ENCODE data around the gene WWP2.
"Not testable (repeated sequence)": the region's sequence is repeated elsewhere in the genome, so short reads cannot be mapped to it uniquely, and the experiment has no call there.

Gene WWP2

DNA sequence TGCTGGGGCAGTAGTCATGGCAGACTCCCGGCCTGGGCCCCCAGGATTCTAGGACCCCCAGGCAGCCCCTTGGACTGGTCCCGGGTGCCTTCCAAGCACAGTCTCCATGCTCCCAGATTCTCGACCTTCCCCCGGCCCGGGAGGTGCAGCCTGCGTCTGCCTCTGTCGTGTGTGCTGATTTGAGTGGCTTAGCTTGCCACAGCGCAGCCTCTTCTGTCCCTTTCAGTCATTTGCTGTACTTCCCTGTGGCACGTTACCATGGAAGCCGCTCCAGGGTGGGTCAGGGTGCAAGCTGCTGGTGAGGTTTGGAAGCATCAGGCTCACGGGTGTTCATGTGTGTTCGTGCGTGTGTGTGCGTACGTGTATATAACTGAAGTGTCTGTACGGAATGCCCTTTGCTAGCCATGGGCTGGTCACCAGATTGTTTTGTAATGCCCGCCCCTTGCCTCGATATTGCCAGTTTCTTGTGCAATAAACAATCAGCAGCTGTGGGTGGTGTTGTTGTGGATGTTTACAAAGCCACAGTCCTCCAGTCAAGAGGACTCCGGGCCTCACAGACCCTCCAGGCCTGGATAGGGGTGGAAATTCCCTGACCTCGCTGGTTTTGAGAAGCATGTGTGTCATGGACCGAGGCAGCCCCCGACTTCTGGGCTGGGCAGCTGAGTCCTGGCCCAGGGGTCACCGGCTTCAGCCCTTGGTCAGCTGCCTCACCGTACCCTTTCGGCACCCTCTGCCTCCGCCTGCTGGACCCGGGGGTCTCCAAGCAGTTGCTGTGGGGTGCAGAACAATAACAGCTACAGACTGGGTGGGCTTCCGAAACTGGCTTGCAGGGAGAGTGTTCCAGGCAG is 179.3 kb downstream of the WWP2 start:
- DNase-seq (ENCODE audit: low read depth in 4 of 4, low spot score in 1 of 4): no peak

- no peak for DNase-seq (ENCODE audit: low read depth in 4 of 4, low spot score in 1 of 4)
These were observed 180.0 kb downstream of the WWP2 start for GRCh38 chr16:69942099-69942491.

DNA sequence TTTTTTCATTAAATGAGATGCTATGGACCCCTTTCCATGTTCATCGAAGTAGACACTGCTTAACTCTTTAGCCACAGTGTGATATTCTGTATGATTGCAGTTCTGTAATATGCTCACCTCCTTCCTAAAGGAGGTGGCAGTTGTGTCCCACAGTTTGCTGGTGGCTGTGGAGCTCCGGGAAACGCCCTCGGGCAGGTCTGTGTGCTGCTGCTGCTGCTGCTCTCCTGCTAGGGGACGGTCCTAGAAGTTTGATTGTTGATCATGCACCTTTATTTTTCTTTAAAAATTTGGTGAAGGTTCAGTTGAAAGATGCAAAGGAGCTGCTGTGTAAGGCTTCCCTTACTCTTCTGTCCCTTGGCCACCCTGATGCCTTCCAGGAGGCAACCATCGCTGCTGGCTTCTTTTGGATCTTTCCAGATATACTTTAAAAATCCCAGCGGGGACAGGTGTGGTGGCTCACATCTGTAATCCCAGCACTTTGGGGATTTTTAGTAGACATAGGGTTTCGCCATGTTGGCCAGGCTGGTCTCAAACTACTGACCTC is 180.6 kb downstream of the WWP2 start:
- no peak for DNase-seq (ENCODE audit: low read depth in 4 of 4, low spot score in 1 of 4)

DNA sequence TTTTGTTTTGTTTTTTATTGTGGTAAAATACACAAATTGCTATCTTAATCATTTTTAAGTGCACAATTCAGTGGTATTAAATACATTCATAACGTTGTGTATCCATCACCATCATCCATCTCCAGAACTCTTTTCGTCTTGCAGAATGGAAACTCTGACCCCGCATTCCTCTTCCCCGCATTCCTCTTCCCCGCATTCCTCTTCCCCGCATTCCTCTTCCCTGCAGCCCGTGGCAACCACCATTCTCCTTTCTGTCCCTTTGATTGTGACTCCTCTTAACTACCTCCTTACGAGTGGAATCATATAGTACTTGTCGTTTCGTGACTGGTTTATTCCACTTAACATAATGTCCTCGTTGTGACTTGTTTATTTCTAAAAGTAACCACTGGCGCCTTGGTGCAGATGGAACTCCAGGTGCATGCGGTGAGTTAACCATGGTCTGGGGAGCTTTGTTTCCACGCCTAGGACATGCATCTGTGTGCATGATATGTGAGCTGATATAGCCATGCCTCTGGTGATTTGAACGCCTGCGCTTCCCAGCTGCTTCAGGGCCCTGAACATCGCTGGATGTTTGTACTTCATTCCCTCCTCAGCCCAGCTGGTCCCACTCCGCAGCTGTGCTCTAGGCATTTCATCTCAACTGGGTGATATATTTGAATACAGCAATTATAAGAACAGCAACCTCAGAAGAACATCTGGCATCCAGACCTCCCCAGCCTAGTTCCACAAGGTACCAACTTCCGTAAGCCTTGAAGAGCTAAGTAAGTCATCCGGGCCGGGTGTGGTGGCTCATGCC is 181.3 kb downstream of the WWP2 start:
- not testable (repeated sequence) for DNase-seq (ENCODE audit: low read depth in 4 of 4, low spot score in 1 of 4)

- DNase-seq (ENCODE audit: low read depth in 4 of 4, low spot score in 1 of 4): not testable (repeated sequence)
These were observed 188.3 kb downstream of the WWP2 start for GRCh38 chr16:69950411-69950810.

GRCh38 chr16:69951017-69951671 is 189.0 kb downstream of the WWP2 start, which contains the start of gene CLEC18A:
CLEC18A (plus strand) TSS chr16:69951334; CDS start chr16:69951367, 33 bp downstream.
- DNase-seq (ENCODE audit: low read depth in 4 of 4, low spot score in 1 of 4): not testable (repeated sequence)

GRCh38 chr16:69951672-69952031 is 189.5 kb downstream of the WWP2 start:
- not testable (repeated sequence) for DNase-seq (ENCODE audit: low read depth in 4 of 4, low spot score in 1 of 4)

- not testable (repeated sequence) for DNase-seq (ENCODE audit: low read depth in 4 of 4, low spot score in 1 of 4)
These were observed 190.0 kb downstream of the WWP2 start for GRCh38 chr16:69952116-69952515.

DNA sequence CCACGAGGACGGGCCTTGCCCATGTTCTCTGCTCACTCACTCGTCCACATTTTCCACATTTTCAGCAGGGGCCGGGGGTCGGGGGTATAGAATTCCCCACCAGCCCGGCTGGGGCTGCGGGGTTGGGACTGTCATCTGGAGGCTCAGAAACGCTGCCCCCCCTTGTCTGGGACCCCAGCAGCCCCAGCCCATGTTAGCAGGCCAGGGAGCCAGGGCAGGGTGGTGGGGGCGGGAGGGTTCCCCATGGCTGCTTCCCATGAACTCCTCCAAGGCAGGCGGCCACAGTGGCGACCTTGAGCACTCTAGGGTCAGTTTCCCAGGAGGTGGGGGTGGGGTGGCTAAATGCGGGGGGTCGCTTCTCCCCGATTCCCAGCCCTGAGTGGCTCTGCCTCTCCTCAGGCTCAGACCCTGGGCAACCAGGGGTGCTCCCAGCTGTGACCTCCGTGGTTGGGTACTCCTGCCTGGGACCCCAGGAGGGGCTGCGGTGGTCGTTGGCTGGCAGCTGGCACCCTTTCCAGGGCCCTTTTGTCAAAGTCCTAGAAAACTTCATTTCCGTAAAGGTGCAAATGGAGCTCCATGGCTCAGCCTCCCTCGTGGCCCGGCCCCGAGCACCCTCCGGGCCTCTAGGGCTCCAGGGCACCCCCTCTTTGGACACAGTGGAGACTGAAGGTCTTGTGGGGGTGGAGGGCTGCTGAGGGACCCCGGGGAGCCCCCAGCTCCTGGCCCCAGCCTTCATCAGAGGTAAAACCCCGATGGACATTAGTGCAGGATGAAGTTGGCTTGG is 190.6 kb downstream of the WWP2 start:
- DNase-seq (ENCODE audit: low read depth in 4 of 4, low spot score in 1 of 4): not testable (repeated sequence)

GRCh38 chr16:69954241-69954640 is 192.1 kb downstream of the WWP2 start:
- not testable (repeated sequence) for DNase-seq (ENCODE audit: low read depth in 4 of 4, low spot score in 1 of 4)

- DNase-seq (ENCODE audit: low read depth in 4 of 4, low spot score in 1 of 4): not testable (repeated sequence)
These were observed 201.2 kb downstream of the WWP2 start for GRCh38 chr16:69963312-69963711.

DNA sequence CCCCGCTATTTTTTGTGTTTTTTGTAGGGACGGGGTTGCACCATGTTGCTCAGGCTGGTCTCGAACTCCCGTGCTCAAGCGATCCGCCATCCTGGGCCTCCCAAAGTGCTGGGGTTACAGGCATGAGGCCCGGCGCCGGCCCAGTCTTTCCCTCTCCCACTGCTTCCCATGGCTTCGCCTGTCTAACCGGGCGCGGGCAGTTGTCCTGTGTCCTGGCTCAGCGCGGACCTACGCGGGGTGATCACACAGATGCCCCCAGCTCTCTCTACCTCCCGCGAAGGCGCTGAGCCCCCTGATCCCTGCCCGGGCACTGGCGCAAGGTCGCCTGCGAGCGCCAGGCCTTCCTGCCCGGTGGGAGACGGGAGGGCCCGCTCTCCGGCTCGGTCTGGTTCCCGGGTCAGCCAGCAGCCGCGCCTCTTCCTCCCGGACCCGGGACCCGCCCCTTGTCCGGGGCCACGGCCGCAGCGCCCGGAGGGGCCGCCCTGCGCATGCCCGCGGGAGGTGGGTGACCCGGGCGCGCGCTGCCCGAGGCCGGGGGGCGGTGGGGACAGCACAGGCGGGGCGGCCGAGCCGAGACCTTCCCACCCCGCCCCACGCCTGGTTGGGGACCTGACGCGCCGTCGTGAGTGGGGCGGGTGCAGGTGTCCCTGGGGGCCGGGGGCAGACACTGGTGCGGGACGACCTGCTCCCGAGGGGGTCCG is 203.0 kb downstream of the WWP2 start:
- not testable (repeated sequence) for DNase-seq (ENCODE audit: low read depth in 4 of 4, low spot score in 1 of 4)

DNA sequence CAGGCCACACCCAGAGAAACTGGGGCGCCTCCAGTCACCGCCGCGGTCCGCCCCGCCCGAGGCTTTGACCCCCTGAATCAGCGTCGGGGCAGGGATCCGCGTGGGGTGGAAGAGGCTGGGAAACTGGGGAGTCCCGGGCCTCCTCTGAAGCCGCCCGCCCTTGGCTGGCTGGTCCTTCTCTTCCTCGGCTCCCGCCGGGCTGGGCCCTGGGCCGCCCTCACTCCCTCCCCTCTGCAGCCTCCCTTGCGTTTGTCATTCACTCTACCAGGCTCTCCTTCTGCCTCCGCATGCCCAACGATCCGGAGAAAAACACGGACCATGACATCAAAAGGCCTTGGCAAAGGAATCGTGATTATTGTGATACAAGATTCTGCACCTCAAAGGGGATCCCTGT is 203.5 kb downstream of the WWP2 start:
- DNase-seq (ENCODE audit: low read depth in 4 of 4, low spot score in 1 of 4): not testable (repeated sequence)

GRCh38 chr16:69967688-69968087 is 205.6 kb downstream of the WWP2 start:
- not testable (repeated sequence) for DNase-seq (ENCODE audit: low read depth in 4 of 4, low spot score in 1 of 4)

GRCh38 chr16:69968125-69968524 is 206.0 kb downstream of the WWP2 start:
- DNase-seq (ENCODE audit: low read depth in 4 of 4, low spot score in 1 of 4): not testable (repeated sequence)

DNA sequence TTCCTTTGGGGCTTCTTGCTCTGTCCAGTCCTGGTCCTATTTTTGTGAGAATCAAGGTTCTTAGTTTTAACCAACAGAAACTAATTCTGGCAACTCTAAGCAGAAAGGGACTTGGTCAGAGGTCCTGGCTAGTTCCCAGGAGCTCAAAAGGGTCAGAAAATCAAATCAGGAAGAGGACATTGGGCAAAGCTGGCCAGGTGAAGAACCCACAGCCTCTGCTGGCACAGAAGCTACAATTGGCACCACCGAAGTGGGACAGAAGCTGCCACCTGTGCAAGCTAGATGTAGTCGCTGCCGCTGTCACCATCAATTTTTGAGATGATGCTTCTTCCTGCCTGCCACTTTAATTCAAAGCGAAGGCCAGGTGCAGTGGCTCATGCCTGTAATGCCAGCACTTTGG is 207.5 kb downstream of the WWP2 start:
- DNase-seq (ENCODE audit: low read depth in 4 of 4, low spot score in 1 of 4): not testable (repeated sequence)

DNA sequence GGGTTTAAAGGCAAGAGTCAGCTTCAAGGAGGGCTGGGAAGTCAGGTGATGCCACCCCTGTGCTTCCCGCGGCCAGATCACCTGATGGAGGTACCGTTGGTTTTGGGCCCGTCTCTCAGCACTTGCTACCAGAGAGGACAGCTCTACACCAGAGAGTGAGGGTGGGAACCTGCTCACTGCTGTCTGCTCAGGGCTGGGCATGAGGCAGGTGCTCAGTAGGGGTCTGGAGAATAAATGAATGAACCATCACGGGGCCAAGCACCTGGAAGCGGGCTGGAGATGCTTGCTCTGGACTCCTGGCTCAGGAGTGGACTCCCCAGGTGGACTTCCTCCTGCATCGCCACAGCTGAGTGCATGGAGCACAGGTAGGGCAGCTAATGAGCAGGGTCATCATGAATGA is 210.0 kb downstream of the WWP2 start:
- not testable (repeated sequence) for DNase-seq (ENCODE audit: low read depth in 4 of 4, low spot score in 1 of 4)

GRCh38 chr16:69972935-69973334 is 210.8 kb downstream of the WWP2 start:
- not testable (repeated sequence) for DNase-seq (ENCODE audit: low read depth in 4 of 4, low spot score in 1 of 4)

DNA sequence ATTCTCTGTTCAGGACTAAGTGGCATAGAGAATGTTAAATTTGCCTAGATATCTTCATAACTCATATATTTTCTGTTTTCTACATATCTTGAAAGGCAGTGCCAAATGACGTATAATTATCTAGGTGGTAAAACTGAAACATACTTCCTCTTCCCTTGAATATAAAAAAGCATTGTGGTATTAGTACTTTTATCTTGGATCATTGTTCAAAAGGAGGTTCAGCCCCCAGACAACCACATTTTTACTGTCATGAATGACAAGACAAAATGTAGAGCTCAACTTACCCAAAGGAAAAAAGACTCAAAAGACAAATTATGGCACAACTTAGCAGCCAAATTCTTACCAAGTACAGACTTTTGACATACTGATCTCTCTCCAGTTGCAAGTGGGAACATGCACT is 223.1 kb downstream of the WWP2 start:
- DNase-seq (ENCODE audit: low read depth in 4 of 4, low spot score in 1 of 4): not testable (repeated sequence)
